Gastroesophageal sphincter (tissue), 3 donors: Measurements from ENCODE around the gene BOC.

Experiments used
- POLR2AphosphoS5 ChIP-seq: sonication (generic); formaldehyde crosslinking; IDR thresholded peaks from one replicate; pipeline ENCODE4 v1.6.1; 2017; ENCODE audit warnings: antibody characterized with exemption
- TF ChIP-seq, protein P1 (sequence below), 4 experiments: fragments of 200-600 bp in 2 of 4; fragments of 450-650 bp in 2 of 4; sonication (generic) in 1 of 4; IDR thresholded peaks; one replicate each; pipeline ENCODE4 v1.5.1; 2017 to 2019; ENCODE audit warnings: antibody characterized with exemption in 4 of 4, mild to moderate bottlenecking in 2 of 4, moderate library complexity in 2 of 4

DNA sequence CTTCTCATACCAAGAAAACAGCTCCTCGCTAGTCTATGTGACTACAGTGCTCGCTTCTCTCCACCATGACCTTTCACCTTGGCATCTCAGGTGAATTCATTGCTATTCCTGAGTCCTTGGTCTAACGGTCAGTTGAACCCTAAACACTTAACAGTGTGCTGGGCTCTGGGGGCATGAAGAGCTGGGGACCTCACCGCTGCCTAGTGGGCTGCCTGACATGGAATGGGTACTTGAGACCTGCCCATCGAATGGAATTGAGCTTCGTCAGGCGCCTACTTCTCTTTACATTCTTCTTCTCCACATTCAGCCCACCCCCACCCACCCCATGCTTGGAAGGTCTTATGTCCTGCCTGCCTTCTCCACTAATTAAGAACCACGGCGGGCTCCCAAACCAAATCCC is 22.1 kb downstream of the BOC start:
- TF ChIP-seq POLR2AphosphoS5, result no peak
- TF ChIP-seq, protein P1, sequence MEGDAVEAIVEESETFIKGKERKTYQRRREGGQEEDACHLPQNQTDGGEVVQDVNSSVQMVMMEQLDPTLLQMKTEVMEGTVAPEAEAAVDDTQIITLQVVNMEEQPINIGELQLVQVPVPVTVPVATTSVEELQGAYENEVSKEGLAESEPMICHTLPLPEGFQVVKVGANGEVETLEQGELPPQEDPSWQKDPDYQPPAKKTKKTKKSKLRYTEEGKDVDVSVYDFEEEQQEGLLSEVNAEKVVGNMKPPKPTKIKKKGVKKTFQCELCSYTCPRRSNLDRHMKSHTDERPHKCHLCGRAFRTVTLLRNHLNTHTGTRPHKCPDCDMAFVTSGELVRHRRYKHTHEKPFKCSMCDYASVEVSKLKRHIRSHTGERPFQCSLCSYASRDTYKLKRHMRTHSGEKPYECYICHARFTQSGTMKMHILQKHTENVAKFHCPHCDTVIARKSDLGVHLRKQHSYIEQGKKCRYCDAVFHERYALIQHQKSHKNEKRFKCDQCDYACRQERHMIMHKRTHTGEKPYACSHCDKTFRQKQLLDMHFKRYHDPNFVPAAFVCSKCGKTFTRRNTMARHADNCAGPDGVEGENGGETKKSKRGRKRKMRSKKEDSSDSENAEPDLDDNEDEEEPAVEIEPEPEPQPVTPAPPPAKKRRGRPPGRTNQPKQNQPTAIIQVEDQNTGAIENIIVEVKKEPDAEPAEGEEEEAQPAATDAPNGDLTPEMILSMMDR (IDR thresholded peaks at IDR 0.05), result no peak
